ENCODE measurements around the gene ATP5PO. TPM values are rescaled to one million over a fixed set of nuclear protein-coding genes. Genes with fewer than 3 reads are reported as not detected.

ATP5PO gene
- total RNA-seq, 3 donors from 2014 or later: 223 to 297 (median 282) TPM

GRCh38 chr21:33881689-33882440 lies 33.7 kb downstream of the ATP5PO start:
- intact Hi-C loops (cut with DNase I, micrococcal nuclease): no loop called here
- Histone ChIP-seq H3K36me3 (ENCODE audit: low read depth) (no peaks in the 10 kb centered on the region), H3K4me1 (ENCODE audit: low read depth) (no peaks in the 10 kb centered on the region), H3K9me3 (no peaks in the 10 kb centered on the region), H3K4me3 (no peak overlapping the region)
- no peak for ATAC-seq
- no peak for TF ChIP-seq CTCF (IDR thresholded peaks at IDR 0.05)
- no peak for DNase-seq

GRCh38 chr21:33880626-33881025 lies 35.0 kb downstream of the ATP5PO start:
- ATAC-seq: no peak
- H3K36me3 ChIP-seq (ENCODE audit: low read depth): no peaks in the 10 kb centered on the region
- no peak overlapping the region for H3K4me3 ChIP-seq
- intact Hi-C loops (cut with DNase I, micrococcal nuclease): no loop called here
- DNase-seq: no peak
- no peak for TF ChIP-seq CTCF (IDR thresholded peaks at IDR 0.05)
- H3K9me3 ChIP-seq: no peaks in the 10 kb centered on the region
- H3K4me1 ChIP-seq (ENCODE audit: low read depth): no peaks in the 10 kb centered on the region

GRCh38 chr21:33878824-33879223 lies 36.8 kb downstream of the ATP5PO start:
- intact Hi-C loops (cut with DNase I, micrococcal nuclease): no loop called here
- Histone ChIP-seq H3K4me3 (no peak overlapping the region), H3K36me3 (ENCODE audit: low read depth) (no peaks in the 10 kb centered on the region), H3K4me1 (ENCODE audit: low read depth) (no peaks in the 10 kb centered on the region), H3K9me3 (no peaks in the 10 kb centered on the region)
- ATAC-seq (no peak), DNase-seq (no peak)
- no peak for TF ChIP-seq CTCF (IDR thresholded peaks at IDR 0.05)

- H3K9me3 ChIP-seq: no peaks in the 10 kb centered on the region
- no peak for TF ChIP-seq CTCF (IDR thresholded peaks at IDR 0.05)
- H3K4me1 ChIP-seq (ENCODE audit: low read depth): no peaks in the 10 kb centered on the region
- DNase-seq (no peak), ATAC-seq (no peak)
- no peaks in the 10 kb centered on the region for H3K36me3 ChIP-seq (ENCODE audit: low read depth)
- intact Hi-C loops (cut with DNase I, micrococcal nuclease): no loop called here
- H3K4me3 ChIP-seq: no peak overlapping the region
These were observed 40.4 kb downstream of the ATP5PO start for GRCh38 chr21:33875026-33875695.

- DNase-seq: no peak
- intact Hi-C loops (cut with DNase I, micrococcal nuclease): no loop called here
- no peaks in the 10 kb centered on the region for H3K4me1 ChIP-seq (ENCODE audit: low read depth)
These were observed 41.4 kb downstream of the ATP5PO start for GRCh38 chr21:33874161-33874560.

More at GRCh38 chr21:33874161-33874560, 41.4 kb downstream of the ATP5PO start:
- H3K4me3 ChIP-seq: no peak overlapping the region
- TF ChIP-seq CTCF (IDR thresholded peaks at IDR 0.05): no peak
- no peak for ATAC-seq
- no peaks in the 10 kb centered on the region for H3K36me3 ChIP-seq (ENCODE audit: low read depth)
- no peaks in the 10 kb centered on the region for H3K9me3 ChIP-seq
